CD4-positive, alpha-beta T cell treated with Interleukin-10 for 1 hour (primary cell): Measurements from ENCODE around the gene ROBO1.

ENCODE experiments used
- DNase-seq: peaks from one replicate; pipeline ENCODE4 v3.0.0-alpha.2; 2020

The ROBO1 gene

GRCh38 chr3:78999139-78999538 is 768.7 kb downstream of the ROBO1 start:
- DNase-seq = no peak

DNA sequence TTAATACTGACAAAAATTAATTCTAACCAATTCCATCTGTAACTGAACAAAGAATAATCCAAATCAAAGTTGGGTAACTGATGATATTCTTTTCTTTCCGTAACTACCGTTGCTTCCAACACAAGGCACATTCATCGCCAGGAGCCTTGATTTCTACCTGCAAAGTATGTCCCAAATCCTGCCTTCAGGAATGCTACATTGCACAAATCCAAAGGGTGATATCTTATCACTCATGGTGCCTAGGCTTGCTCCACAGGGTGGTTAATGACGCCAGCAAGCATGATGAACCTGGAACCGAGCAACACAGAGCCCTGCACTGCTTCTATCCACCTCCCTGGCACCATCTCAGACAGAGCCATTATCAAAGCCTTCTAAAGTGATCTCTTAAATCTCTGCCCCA is 772.7 kb downstream of the ROBO1 start:
- DNase-seq = no peak

- DNase-seq = no peak
Observed at GRCh38 chr3:78994174-78995027, 773.4 kb downstream of the ROBO1 start.

DNA sequence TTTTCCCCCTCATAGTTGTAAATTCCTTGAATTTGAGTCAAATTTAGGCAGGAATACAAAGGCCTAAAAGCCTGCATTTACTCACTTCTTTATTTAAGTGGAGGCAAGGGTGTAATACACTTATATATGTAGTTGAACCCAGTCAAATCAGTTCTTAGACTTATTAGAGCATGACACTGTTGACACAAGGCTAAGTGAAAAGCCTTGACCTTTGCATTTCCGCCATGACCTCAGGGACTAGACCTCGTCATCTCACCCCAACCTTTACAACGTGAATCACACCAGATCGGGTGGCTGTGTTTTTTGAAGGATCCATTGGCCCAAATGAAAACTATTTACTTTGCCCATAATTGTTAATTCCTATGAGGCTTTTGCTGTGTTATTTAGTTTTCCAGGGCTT is 774.4 kb downstream of the ROBO1 start:
- no peak for DNase-seq

DNA sequence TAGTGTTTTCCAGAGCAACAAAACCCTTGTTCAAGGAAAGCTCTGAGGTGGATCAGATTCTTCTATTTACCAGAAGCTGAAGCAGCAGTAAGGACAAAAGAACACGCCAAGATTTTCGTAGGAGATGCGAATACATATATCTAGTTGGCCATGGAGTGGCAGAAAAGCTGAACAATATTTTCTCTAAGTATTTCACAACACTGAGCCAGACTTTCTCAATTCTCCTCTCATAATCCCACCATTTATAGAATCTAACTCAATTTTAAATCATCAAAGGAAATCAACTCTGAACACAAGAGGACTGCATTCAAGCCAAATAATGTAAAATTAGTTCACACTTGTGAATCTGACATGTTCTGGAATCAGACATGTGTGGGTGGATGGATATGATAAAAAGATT is 775.0 kb downstream of the ROBO1 start:
- no peak for DNase-seq

- DNase-seq = no peak
Observed at GRCh38 chr3:78992400-78992799, 775.4 kb downstream of the ROBO1 start.

- DNase-seq = no peak
Observed at GRCh38 chr3:78991656-78992055, 776.1 kb downstream of the ROBO1 start.

DNA sequence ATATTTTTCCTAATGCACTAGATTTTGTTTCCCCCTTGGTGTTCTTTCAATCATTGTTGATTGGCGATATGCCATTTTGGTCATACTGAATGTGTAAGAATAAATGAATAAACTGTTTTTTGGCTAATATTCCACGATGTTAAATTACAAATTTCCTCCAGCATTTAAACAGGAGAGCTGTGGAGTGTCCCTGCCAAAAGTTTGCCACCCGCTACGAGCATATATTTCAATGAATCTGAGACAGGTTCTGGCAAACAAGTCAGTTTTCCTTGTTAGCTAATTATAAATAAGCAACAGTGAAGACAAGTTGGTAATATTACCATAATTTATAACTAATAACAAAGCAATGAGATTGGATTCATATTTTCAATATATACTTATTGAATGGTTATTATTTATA is 777.6 kb downstream of the ROBO1 start:
- no peak for DNase-seq

- DNase-seq = no peak
Observed at GRCh38 chr3:78988324-78988723, 779.5 kb downstream of the ROBO1 start.

GRCh38 chr3:78986416-78987101 is 781.2 kb downstream of the ROBO1 start:
- no peak for DNase-seq

DNA sequence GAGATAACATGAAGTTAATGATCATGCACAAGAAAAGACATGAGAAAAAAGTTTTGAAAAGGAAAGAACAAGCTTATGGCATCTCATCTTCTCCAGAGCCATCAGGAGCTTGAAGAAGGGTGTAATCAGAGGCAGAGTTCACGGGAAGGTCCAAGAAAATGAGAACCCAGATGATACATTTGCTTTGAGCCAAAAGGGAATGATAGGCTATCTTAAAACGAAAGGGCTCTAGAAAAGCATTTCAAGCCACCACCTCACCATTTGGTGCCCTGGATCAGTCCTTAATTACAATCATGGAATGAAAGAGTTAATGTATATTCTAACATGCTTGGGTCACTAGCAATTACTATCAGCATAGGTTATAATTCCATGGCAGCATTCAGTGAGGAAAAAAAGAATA is 781.8 kb downstream of the ROBO1 start:
- no peak for DNase-seq

GRCh38 chr3:78979028-78979427 is 788.8 kb downstream of the ROBO1 start:
- DNase-seq = no peak

- no peak for DNase-seq
Observed at GRCh38 chr3:78978037-78978436, 789.8 kb downstream of the ROBO1 start.

GRCh38 chr3:78977073-78977472 is 790.7 kb downstream of the ROBO1 start:
- DNase-seq = no peak

DNA sequence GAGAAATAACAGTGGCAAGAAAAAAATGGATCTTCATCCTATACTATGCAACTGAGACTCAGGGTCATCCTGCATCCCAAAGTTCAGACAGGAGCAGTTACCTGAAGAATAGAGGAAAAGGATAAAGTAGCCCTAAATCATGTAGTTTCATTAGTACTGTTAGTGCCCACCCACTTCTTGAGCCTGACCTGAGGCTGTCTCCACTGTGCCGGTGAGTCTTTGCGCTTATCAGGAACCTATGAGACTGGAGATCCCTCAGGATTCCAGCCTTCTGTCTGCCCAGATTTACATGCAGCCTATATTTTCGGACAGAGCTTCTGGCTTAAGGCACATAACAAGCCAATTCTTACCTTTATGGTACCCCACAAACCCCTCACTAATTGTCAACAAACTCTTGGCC is 791.6 kb downstream of the ROBO1 start:
- DNase-seq = no peak

DNA sequence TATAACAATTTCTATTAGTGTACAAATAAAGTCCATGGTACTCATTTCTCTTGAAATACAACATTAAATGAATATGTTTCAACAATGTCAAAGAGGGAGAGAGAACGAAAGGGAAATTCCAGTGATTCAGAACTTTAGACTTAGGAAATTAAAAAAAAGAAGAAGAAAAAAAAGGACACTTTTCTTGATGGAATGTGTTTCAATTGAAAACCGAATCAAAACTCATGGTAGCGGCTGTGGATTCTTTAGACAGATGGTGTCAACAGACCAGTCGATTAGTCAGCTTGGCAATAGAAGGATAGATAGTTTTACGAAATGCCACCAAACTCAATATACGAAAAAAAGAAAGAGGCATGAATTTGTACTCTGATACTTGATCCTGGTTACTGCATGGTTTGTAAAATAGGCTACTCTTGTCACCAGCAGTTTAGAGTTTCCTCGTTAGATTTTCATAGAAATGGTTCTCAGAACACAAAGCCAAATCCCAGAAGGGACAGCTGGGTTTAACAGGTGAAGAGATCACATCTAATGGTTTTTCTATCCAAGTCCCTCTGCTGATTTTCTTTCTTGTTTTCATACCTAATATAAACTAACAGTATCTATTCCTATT is 793.5 kb downstream of the ROBO1 start:
- no peak for DNase-seq

GRCh38 chr3:78972617-78973301 is 795.0 kb downstream of the ROBO1 start:
- DNase-seq = no peak

- no peak for DNase-seq
Observed at GRCh38 chr3:78970656-78971055, 797.1 kb downstream of the ROBO1 start.

GRCh38 chr3:78969483-78969882 is 798.3 kb downstream of the ROBO1 start:
- no peak for DNase-seq

- DNase-seq = no peak
Observed at GRCh38 chr3:78967061-78967460, 800.7 kb downstream of the ROBO1 start.

- no peak for DNase-seq
Observed at GRCh38 chr3:78963771-78964170, 804.0 kb downstream of the ROBO1 start.

- DNase-seq = no peak
Observed at GRCh38 chr3:78957456-78957855, 810.3 kb downstream of the ROBO1 start.

- DNase-seq = no peak
Observed at GRCh38 chr3:78951342-78951945, 816.4 kb downstream of the ROBO1 start.
